Testis (tissue), 5 donors: ENCODE measurements around the gene REEP3. TPM values are rescaled to one million over a fixed set of nuclear protein-coding genes. Genes with fewer than 3 reads are reported as not detected.

Experiments used
- DNase-seq: peaks from one replicate; pipeline ENCODE4 v3.0.0-alpha.2; 2019
- H3K27ac ChIP-seq, 2 donors: fragments of 200-600 bp; sonication (generic); one replicate each; pipeline ENCODE4 v1.5.1; 2019
- H3K27me3 ChIP-seq: fragments of 200-600 bp; sonication (generic); one replicate; pipeline ENCODE4 v1.5.1; 2019
- H3K36me3 ChIP-seq: fragments of 200-600 bp; sonication (generic); one replicate; pipeline ENCODE4 v1.5.1; 2017; ENCODE audit warnings: low read depth; ENCODE audit errors: missing control alignments
- H3K4me1 ChIP-seq: fragments of 200-600 bp; sonication (generic); one replicate; pipeline ENCODE4 v1.5.1; 2019
- H3K4me3 ChIP-seq, 2 donors: fragments of 200-600 bp; sonication (generic); one replicate each; pipeline ENCODE4 v1.5.1; 2017 to 2019
- H3K9me3 ChIP-seq: fragments of 200-600 bp; sonication (generic); one replicate; pipeline ENCODE4 v1.5.1; 2017
- POLR2A ChIP-seq: fragments of 450-650 bp; IDR thresholded peaks from one replicate; pipeline ENCODE4 v1.6.1; 2017; ENCODE audit warnings: antibody characterized with exemption, mild to moderate bottlenecking, moderate library complexity
- WGBS, 2 donors: methylation state at CpG; one replicate each; pipeline ENCODE4 v1.1.5; 2018; 5-methylcytosine and 5-hydroxymethylcytosine counted together
- intact Hi-C: fragments of 100-400 bp; cut with DNase I; formaldehyde crosslinking; loops from one replicate; pipeline ENCODE4 v1.15.1; 2023; ENCODE audit warnings: low total_unique reads
- long read RNA-seq, 2 donors: transcript quantifications; one replicate each; lab custom pipeline, GENCODE V29; 2026
- polyA plus RNA-seq: library from polyadenylated mRNA; stranded (reverse); fragments of 350-450 nt; fragmentation: Illumina TruSeq; extraction: RNeasy Lipid Tissue Mini Kit (QIAGEN cat#74804); gene quantifications from one replicate; pipeline ENCODE4 v1.2.3, GENCODE V29; 2014; ENCODE audit warnings: low read depth, low replicate concordance; ENCODE audit not compliant: insufficient read depth
- total RNA-seq, 2 donors: library from RNA; depleted of rRNA; stranded (reverse); fragments of >200 nt; gene quantifications; one replicate each; pipeline ENCODE4 v1.2.3, GENCODE V29; 2016
- TF ChIP-seq, protein P1 (sequence below), 3 experiments: fragments of 450-650 bp in 2 of 3; fragments of 200-600 bp in 1 of 3; sonication (generic) in 1 of 3; IDR thresholded peaks; one replicate each; pipeline ENCODE4 v1.5.1; 2016 to 2019; ENCODE audit warnings: antibody characterized with exemption in 3 of 3, mild to moderate bottlenecking in 2 of 3, moderate library complexity in 1 of 3

The REEP3 gene, protein sequence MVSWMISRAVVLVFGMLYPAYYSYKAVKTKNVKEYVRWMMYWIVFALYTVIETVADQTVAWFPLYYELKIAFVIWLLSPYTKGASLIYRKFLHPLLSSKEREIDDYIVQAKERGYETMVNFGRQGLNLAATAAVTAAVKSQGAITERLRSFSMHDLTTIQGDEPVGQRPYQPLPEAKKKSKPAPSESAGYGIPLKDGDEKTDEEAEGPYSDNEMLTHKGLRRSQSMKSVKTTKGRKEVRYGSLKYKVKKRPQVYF
- total RNA-seq (10 to 100 TPM; 18.4 to 20.3 TPM), polyA plus RNA-seq (45.2 TPM)
- long read RNA-seq, donor 1, full-length matches to known transcripts: 8 of 68 reads
- long read RNA-seq, donor 1, partial matches to known transcripts: 60 of 68 reads
- long read RNA-seq, donor 1, other reads (novel, unspliced or antisense): 0 of 68 reads
- long read RNA-seq, donor 2, full-length matches to known transcripts: 11 of 11 reads
- long read RNA-seq, donor 2, partial matches to known transcripts: 0 of 11 reads
- long read RNA-seq, donor 2, other reads (novel, unspliced or antisense): 0 of 11 reads

DNA sequence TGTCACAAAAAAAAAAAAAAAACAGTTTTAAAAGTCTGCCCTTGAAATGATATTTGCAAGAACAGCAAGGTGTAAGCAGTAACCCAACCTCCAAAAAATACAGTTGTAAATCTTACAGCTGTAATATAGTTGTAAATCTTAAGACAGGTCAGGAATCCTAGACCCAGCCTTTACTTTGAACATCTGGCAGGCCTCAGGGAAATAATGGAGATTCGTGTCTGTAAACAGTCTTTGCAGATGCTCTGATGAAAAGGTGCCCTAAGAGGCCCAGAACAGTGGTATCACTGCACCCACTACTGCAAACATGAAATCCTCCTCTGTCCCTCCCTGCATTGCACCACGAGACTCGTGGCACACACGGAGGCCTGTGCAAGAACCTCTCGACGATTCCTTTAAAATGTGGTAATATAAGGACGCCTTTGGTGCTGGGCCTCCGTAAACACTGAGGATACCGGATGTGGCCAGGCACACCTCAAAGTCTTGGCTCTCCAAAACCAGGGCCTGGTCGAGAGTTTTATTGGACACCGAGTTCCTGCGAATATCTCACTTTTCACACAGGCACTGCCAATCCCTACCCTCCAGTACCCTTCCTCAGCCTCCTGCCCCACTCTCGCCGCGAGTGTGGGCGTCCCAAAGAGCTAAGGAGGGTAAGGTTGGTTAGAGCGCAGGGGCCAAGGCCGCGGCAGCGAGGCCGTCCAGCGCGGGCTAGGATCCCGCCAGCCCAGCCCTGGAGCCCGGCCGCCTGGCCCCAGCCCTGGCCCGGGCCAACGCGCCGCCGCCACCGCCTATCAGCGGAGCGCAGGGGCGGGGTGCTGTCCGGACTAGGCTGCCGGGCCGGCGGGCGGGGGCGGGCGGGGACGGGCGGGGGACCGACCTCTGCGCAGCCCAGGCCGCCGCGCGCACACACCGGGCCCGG is at the start of gene REEP3:
Gene REEP3 (plus strand): TSS at position 902 of the 916 bp plus-strand sequence. CDS start 145 bp downstream, outside the sequence.
- DNase-seq: peak; percentile 51
- intact Hi-C loops: no loop called here
- TF ChIP-seq, protein P1, sequence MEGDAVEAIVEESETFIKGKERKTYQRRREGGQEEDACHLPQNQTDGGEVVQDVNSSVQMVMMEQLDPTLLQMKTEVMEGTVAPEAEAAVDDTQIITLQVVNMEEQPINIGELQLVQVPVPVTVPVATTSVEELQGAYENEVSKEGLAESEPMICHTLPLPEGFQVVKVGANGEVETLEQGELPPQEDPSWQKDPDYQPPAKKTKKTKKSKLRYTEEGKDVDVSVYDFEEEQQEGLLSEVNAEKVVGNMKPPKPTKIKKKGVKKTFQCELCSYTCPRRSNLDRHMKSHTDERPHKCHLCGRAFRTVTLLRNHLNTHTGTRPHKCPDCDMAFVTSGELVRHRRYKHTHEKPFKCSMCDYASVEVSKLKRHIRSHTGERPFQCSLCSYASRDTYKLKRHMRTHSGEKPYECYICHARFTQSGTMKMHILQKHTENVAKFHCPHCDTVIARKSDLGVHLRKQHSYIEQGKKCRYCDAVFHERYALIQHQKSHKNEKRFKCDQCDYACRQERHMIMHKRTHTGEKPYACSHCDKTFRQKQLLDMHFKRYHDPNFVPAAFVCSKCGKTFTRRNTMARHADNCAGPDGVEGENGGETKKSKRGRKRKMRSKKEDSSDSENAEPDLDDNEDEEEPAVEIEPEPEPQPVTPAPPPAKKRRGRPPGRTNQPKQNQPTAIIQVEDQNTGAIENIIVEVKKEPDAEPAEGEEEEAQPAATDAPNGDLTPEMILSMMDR (IDR thresholded peaks at IDR 0.05): no peak
- TF ChIP-seq POLR2A: no peak
- H3K36me3 ChIP-seq: no peaks in the 10 kb centered on the region
- H3K27me3 ChIP-seq: no peaks in the 10 kb centered on the region
- H3K4me1 ChIP-seq: peaks cover 3% of the 10 kb centered on the region
- H3K27ac ChIP-seq: peak within 1 kb of the TSS; percentile 92 to 98
- WGBS, 2 donors: 9 to 14% methylated on average over 17 to 39 of the region's 52 CpGs
- no peaks in the 10 kb centered on the region for H3K9me3 ChIP-seq
- H3K4me3 ChIP-seq: peak within 1 kb of the TSS; percentile 75 to 78

DNA sequence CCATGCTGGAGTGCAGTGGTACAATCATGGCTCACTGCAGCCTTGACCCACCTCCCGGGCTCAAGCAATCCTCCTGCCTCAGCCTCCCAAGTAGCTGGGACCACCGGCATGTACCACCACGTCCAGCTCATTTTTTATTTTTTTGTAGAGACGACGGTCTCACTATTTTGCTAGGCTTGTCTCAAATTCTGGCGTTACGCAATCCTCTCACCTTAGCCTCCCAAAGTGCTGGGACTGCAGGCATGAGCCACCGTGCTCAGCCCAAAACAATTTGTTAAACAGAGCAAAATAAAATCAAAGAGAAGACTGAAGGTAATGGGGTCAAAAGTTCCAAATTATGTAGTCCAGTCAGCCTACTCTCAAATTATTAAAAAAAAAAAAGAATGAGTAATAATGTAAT is 46.7 kb upstream of the REEP3 start:
- no peak for DNase-seq
- intact Hi-C loops: no loop called here

DNA sequence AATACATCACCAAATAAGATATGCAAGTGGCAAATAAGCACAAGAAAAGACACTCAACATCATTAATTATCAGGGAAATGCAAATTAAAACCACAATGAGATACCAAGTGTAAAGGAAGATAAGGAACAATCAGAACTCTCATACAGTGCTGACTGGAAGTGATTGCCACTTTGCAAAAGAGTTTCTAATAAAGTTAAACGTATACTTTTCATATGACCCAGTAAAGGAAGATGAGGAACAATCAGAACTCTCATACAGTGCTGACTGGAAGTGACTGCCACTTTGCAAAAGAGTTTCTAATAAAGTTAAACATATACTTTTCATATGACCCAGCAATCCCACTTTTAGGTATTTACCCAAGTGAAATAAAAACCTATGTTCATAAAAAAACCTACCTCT is 43.3 kb upstream of the REEP3 start:
- H3K9me3 ChIP-seq: no peaks in the 10 kb centered on the region
- WGBS, 2 donors: 39 to 41% methylated on average over 1 of the region's 1 CpG
- H3K4me1 ChIP-seq: peaks cover 3% of the 10 kb centered on the region
- H3K36me3 ChIP-seq: no peaks in the 10 kb centered on the region
- TF ChIP-seq, protein P1 (IDR thresholded peaks at IDR 0.05): no peak
- TF ChIP-seq POLR2A: no peak
- H3K4me3 ChIP-seq: no peak overlapping the region
- H3K27me3 ChIP-seq: no peaks in the 10 kb centered on the region
- no peak overlapping the region for H3K27ac ChIP-seq
- intact Hi-C loops: no loop called here
- DNase-seq: no peak

More for the DNA sequence above, 46.7 kb upstream of the REEP3 start:
- Histone ChIP-seq H3K9me3 (no peaks in the 10 kb centered on the region), H3K36me3 (no peaks in the 10 kb centered on the region), H3K4me3 (no peak overlapping the region), H3K4me1 (no peaks in the 10 kb centered on the region), H3K27ac (no peak overlapping the region), H3K27me3 (no peaks in the 10 kb centered on the region)
- WGBS, 2 donors: 91 to 96% methylated on average over 8 of the region's 8 CpGs
- TF ChIP-seq POLR2A: no peak
- TF ChIP-seq, protein P1 (IDR thresholded peaks at IDR 0.05): no peak

DNA sequence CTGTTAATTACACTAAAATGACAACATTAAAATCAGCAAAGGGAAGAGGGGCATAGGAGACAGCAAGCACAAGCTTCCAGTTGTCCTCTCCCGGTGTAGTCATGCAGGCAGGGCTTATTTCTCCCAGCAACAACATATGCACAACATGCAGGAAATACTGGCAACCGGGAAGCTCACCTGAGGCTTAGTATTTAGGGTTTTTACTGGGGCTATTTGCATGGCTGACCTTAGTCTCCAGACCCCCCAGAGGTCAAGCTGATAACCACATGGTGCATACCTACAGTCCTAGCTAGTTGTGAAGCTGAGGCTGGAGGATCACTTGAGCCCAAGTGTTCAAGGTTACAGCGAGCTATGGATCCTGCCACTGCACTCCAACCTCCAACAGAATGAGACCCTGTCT is 42.6 kb upstream of the REEP3 start:
- DNase-seq: no peak
- H3K27me3 ChIP-seq: no peaks in the 10 kb centered on the region
- intact Hi-C loops: no loop called here
- WGBS, 2 donors: 70 to 79% methylated on average over 3 of the region's 3 CpGs
- no peaks in the 10 kb centered on the region for H3K36me3 ChIP-seq
- peaks cover 3% of the 10 kb centered on the region for H3K4me1 ChIP-seq
- TF ChIP-seq, protein P1 (IDR thresholded peaks at IDR 0.05): no peak
- no peak for TF ChIP-seq POLR2A
- no peaks in the 10 kb centered on the region for H3K9me3 ChIP-seq
- H3K27ac ChIP-seq: no peak overlapping the region
- no peak overlapping the region for H3K4me3 ChIP-seq
